ENCODE results near the gene REXO1.

Gene REXO1

DNA sequence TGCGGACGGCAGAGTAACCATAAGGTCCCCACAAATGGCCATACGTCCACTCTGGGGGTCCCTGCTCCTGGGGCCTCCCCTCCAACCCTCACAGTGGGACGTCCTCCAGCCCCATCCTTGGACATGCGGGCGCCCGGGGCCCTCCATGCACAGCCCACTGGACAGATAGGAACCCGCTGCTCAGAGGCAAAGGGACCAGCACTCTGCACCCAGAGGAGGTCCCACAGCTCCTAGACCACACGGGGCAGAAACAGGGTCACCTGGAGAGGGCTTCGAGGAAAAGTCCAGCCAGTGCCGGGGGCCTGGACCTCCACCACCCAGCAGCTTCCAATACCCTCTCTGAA lies 11.1 kb downstream of the REXO1 start:
- H3K36me3 ChIP-seq (ENCODE audit: control insufficient read depth in 2 of 2, insufficient read depth in 1 of 2, low read length in 2 of 2): peaks cover 0 to 12% of the 10 kb centered on the region in 2 experiments; a peak in 2 of 3 replicates
- H3K27ac ChIP-seq (ENCODE audit: extremely low read depth, low read depth, low read length): no peak overlapping the region
- no peak for TF ChIP-seq ZNF664 (tag by site-specific recombination; IDR thresholded peaks at IDR 0.05)
- TF ChIP-seq, protein P1, sequence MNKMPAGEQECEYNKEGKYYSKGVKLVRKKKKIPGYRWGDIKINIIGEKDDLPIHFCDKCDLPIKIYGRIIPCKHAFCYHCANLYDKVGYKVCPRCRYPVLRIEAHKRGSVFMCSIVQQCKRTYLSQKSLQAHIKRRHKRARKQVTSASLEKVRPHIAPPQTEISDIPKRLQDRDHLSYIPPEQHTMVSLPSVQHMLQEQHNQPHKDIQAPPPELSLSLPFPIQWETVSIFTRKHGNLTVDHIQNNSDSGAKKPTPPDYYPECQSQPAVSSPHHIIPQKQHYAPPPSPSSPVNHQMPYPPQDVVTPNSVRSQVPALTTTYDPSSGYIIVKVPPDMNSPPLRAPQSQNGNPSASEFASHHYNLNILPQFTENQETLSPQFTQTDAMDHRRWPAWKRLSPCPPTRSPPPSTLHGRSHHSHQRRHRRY (tag by site-specific recombination; IDR thresholded peaks at IDR 0.05): no peak
- TF ChIP-seq, protein P2, sequence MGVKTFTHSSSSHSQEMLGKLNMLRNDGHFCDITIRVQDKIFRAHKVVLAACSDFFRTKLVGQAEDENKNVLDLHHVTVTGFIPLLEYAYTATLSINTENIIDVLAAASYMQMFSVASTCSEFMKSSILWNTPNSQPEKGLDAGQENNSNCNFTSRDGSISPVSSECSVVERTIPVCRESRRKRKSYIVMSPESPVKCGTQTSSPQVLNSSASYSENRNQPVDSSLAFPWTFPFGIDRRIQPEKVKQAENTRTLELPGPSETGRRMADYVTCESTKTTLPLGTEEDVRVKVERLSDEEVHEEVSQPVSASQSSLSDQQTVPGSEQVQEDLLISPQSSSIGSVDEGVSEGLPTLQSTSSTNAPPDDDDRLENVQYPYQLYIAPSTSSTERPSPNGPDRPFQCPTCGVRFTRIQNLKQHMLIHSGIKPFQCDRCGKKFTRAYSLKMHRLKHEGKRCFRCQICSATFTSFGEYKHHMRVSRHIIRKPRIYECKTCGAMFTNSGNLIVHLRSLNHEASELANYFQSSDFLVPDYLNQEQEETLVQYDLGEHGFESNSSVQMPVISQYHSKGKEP (tag by site-specific recombination; IDR thresholded peaks at IDR 0.05): no peak
- no peak for TF ChIP-seq ZNF10 (tag by site-specific recombination; IDR thresholded peaks at IDR 0.05)
- TF ChIP-seq, protein P3, sequence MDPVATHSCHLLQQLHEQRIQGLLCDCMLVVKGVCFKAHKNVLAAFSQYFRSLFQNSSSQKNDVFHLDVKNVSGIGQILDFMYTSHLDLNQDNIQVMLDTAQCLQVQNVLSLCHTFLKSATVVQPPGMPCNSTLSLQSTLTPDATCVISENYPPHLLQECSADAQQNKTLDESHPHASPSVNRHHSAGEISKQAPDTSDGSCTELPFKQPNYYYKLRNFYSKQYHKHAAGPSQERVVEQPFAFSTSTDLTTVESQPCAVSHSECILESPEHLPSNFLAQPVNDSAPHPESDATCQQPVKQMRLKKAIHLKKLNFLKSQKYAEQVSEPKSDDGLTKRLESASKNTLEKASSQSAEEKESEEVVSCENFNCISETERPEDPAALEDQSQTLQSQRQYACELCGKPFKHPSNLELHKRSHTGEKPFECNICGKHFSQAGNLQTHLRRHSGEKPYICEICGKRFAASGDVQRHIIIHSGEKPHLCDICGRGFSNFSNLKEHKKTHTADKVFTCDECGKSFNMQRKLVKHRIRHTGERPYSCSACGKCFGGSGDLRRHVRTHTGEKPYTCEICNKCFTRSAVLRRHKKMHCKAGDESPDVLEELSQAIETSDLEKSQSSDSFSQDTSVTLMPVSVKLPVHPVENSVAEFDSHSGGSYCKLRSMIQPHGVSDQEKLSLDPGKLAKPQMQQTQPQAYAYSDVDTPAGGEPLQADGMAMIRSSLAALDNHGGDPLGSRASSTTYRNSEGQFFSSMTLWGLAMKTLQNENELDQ (tag by site-specific recombination; IDR thresholded peaks at IDR 0.05; ENCODE audit: low read depth): no peak
- TF ChIP-seq HOXC10 (CRISPR knock-in tag; IDR thresholded peaks at IDR 0.05): no peak
- H3K4me3 ChIP-seq (ENCODE audit: low read depth, low read length): no peak overlapping the region
- no peaks in the 10 kb centered on the region for H3K4me1 ChIP-seq (ENCODE audit: control insufficient read depth, insufficient read depth, low read length)
- POLR2A ChIA-PET: interaction anchor here (0.8 to 1.9 kb wide), 4 partner anchors 9 to 13 kb away, joined by 3 to 5 read pairs (median 4); no protein-coding TSS in a partner anchor
- CTCF ChIA-PET: interaction anchor here (0.5 to 5.3 kb wide), 21 partner anchors 8 to 315 kb away, joined by 3 to 53 read pairs (median 5); partner anchors contain the start of gene REXO1
- no peaks in the 10 kb centered on the region for H3K9me3 ChIP-seq (ENCODE audit: control insufficient read depth, insufficient read depth, low read depth, low read length)

DNA sequence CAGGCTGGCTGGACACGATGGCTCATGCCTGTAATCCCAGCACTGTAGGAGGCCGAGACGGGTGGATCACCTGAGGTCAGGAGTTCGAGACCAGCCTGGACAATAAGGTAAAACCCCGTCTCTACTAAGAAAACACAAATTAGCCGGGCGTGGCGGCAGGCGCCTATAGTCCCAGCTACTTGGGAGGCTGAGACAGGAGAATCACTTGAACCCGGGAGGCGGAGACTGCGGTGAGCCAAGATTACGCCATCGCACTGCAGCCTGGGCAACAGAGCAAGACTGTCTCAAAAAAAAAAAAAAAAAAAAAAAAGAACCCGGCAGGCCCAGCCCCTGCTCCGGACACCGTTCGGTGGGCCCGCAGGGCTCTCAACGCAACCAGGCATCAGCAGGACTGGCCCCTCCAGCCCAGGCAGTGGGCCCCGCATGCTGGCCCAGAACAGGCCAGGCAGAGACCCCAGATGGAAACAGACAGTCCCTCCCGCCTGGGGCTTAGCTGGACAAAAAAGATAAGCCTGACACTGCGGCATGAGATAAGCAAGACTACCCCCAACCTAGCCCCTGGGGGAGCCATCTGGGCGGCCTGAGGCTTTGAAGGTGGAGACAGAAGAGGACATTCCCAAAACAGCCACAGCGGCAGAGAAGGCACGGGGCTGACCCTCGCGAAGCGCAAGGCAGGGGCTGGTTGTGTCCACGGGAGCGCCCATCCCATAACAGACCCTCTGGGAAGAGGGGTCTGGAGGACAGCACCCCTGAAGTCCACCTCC lies 11.6 kb downstream of the REXO1 start:
- POLR2A ChIA-PET: interaction anchor here (1.5 kb wide), 1 partner anchor 12 kb away, joined by 4 read pairs; no protein-coding TSS in a partner anchor
- H3K9me3 ChIP-seq (ENCODE audit: control insufficient read depth, insufficient read depth, low read depth, low read length): no peaks in the 10 kb centered on the region
- H3K36me3 ChIP-seq (ENCODE audit: control insufficient read depth in 2 of 2, insufficient read depth in 1 of 2, low read length in 2 of 2): peaks cover 0 to 12% of the 10 kb centered on the region in 2 experiments; a peak in 2 of 3 replicates
- CTCF ChIA-PET: interaction anchor here (0.7 to 5.3 kb wide), 17 partner anchors 8 to 315 kb away, joined by 3 to 53 read pairs (median 4); partner anchors contain the start of gene REXO1
- H3K4me3 ChIP-seq (ENCODE audit: low read depth, low read length): no peak overlapping the region
- TF ChIP-seq ZNF549 (tag by site-specific recombination; IDR thresholded peaks at IDR 0.05): no peak
- peak; percentile 44; the same call in 1 of the 2 replicates for TF ChIP-seq ZFP69B (tag by site-specific recombination; IDR thresholded peaks at IDR 0.05)
- no peak overlapping the region for H3K27ac ChIP-seq (ENCODE audit: extremely low read depth, low read depth, low read length)
- H3K4me1 ChIP-seq (ENCODE audit: control insufficient read depth, insufficient read depth, low read length): no peaks in the 10 kb centered on the region

DNA sequence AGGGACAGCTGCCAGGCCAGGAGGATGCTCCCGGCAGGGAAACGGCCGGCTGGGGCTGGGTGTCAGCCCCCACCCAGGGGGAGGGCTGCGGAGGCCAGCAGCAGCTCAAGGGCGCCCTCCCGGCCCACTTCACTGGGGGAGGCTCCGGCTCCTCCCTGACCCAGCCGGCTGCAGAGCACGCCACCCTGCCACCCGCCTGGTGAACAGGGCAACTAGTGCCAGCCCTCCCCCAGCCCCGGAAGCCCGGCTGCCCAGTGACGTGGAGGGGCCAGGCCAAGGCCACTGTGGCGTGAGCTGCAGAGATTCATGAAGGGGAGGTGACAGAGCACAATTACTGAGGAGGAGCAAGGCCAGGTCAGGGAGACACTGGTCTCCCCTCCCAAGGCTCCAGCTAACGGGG lies 14.7 kb downstream of the REXO1 start:
- Histone ChIP-seq H3K4me1 (ENCODE audit: control insufficient read depth, insufficient read depth, low read length) (no peaks in the 10 kb centered on the region), H3K9me3 (ENCODE audit: control insufficient read depth, insufficient read depth, low read depth, low read length) (no peaks in the 10 kb centered on the region), H3K27ac (ENCODE audit: extremely low read depth, low read depth, low read length) (no peak overlapping the region), H3K36me3 (ENCODE audit: control insufficient read depth in 2 of 2, insufficient read depth in 1 of 2, low read length in 2 of 2) (peaks cover 0 to 22% of the 10 kb centered on the region in 2 experiments; a peak in 2 of 3 replicates), H3K4me3 (ENCODE audit: low read depth, low read length) (no peak overlapping the region)
- ChIA-PET CTCF (no interaction called here), POLR2A (interaction anchor here (0.6 kb wide), 1 partner anchor 425 kb away, joined by 3 read pairs; no protein-coding TSS in a partner anchor)
- TF ChIP-seq, protein P4, sequence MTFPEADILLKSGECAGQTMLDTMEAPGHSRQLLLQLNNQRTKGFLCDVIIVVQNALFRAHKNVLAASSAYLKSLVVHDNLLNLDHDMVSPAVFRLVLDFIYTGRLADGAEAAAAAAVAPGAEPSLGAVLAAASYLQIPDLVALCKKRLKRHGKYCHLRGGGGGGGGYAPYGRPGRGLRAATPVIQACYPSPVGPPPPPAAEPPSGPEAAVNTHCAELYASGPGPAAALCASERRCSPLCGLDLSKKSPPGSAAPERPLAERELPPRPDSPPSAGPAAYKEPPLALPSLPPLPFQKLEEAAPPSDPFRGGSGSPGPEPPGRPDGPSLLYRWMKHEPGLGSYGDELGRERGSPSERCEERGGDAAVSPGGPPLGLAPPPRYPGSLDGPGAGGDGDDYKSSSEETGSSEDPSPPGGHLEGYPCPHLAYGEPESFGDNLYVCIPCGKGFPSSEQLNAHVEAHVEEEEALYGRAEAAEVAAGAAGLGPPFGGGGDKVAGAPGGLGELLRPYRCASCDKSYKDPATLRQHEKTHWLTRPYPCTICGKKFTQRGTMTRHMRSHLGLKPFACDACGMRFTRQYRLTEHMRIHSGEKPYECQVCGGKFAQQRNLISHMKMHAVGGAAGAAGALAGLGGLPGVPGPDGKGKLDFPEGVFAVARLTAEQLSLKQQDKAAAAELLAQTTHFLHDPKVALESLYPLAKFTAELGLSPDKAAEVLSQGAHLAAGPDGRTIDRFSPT (tag by site-specific recombination; IDR thresholded peaks at IDR 0.05): 0 out of 2 replicates have a peak, but pooled peaks have one; percentile 44
- TF ChIP-seq SP2 (tag by site-specific recombination; IDR thresholded peaks at IDR 0.05): 0 out of 2 replicates have a peak, but pooled peaks have one; percentile 11
- no peak for TF ChIP-seq KLF8 (tag by site-specific recombination; IDR thresholded peaks at IDR 0.05)

Data from HEK293 (cell line).